Measurements from ENCODE around the gene NELFCD.
"Not testable (repeated sequence)": the region's sequence is repeated elsewhere in the genome, so short reads cannot be mapped to it uniquely, and the experiment has no call there.

Gene NELFCD

DNA sequence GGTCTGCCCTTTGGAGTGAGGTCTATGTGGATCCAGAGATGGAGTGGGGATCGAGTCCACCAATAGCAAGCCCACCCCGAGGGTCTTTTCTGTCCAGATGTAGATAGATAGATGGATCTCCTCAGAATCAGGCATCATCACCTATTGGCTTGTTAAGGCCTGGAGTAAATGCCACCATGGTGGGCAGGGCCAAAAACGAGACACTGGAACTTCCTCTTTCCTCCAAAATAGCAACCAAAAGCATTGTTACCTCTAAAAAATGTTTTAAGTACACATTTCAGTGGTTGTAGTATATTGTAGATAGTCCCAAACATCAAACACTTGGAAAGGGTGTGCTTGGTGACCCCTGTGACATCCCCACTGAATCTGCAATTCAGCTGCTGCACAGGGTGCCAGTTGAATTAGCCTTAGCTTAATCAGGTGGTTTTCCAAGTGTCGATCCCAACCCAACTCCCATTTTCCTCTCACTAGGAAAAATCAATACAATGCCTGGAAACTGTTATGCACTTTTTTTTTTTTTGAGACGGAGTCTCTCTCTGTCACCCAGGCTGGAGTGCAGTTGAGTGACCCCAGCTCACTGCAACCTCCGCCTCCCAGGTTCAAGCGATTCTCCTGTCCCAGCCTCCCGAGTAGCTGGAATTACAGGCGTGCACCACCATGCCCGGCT is 35.0 kb upstream of the NELFCD start:
- ChIA-PET POLR2A (no interaction called here), CTCF (no interaction called here)

DNA sequence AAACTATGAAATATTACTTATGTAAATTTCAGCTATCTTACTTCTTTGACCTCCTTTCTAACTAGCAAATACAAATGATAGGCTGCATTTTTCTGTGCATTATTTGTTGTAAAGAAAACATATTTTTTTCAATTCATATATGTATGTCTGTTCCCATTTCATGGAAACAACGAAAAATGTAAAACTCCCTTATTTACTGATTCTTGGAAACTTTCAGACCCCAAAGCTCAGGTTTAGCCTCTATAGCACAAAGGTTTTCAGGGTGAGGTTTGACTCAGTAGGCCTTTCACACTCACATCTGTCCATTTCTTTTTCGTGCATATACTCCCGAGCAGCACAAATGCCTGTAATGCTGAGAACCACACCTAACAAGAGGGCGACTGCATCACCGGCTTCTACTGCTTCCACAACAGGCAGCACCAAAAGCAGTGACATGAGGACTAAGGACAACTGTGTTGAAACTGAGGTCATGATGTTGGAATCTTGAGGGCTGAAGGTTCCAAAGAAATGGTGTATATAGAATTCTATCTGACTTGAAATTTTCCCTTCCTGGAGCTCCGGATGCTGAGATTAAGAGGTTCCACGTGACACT is 33.2 kb upstream of the NELFCD start:
- H3K4me1 ChIP-seq (ENCODE audit: control insufficient read depth, insufficient read depth, low read length); H3K27ac ChIP-seq (ENCODE audit: extremely low read depth, low read depth, low read length): not testable (repeated sequence)

More for the DNA sequence above, 35.0 kb upstream of the NELFCD start:
- no peaks in the 10 kb centered on the region for H3K9me3 ChIP-seq (ENCODE audit: control insufficient read depth, insufficient read depth, low read depth, low read length)
- TF ChIP-seq ZNF391 (tag by site-specific recombination; IDR thresholded peaks at IDR 0.05; ENCODE audit: borderline replicate concordance, low read depth) (no peak), ZNF292 (tag by site-specific recombination; IDR thresholded peaks at IDR 0.05; ENCODE audit: borderline replicate concordance, low read depth) (no peak), ZNF544 (tag by site-specific recombination; IDR thresholded peaks at IDR 0.05) (no peak), ZNF416 (tag by site-specific recombination; IDR thresholded peaks at IDR 0.05) (no peak), ZFP41 (tag by site-specific recombination; IDR thresholded peaks at IDR 0.05; ENCODE audit: borderline replicate concordance) (no peak), ZNF510 (tag by site-specific recombination; IDR thresholded peaks at IDR 0.05; ENCODE audit: insufficient replicate concordance) (no peak), ZNF10 (tag by site-specific recombination; IDR thresholded peaks at IDR 0.05) (no peak)
- TF ChIP-seq, protein P1, sequence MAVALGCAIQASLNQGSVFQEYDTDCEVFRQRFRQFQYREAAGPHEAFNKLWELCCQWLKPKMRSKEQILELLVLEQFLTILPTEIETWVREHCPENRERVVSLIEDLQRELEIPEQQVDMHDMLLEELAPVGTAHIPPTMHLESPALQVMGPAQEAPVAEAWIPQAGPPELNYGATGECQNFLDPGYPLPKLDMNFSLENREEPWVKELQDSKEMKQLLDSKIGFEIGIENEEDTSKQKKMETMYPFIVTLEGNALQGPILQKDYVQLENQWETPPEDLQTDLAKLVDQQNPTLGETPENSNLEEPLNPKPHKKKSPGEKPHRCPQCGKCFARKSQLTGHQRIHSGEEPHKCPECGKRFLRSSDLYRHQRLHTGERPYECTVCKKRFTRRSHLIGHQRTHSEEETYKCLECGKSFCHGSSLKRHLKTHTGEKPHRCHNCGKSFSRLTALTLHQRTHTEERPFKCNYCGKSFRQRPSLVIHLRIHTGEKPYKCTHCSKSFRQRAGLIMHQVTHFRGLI (tag by site-specific recombination; IDR thresholded peaks at IDR 0.05) = no peak
- TF ChIP-seq, protein P2, sequence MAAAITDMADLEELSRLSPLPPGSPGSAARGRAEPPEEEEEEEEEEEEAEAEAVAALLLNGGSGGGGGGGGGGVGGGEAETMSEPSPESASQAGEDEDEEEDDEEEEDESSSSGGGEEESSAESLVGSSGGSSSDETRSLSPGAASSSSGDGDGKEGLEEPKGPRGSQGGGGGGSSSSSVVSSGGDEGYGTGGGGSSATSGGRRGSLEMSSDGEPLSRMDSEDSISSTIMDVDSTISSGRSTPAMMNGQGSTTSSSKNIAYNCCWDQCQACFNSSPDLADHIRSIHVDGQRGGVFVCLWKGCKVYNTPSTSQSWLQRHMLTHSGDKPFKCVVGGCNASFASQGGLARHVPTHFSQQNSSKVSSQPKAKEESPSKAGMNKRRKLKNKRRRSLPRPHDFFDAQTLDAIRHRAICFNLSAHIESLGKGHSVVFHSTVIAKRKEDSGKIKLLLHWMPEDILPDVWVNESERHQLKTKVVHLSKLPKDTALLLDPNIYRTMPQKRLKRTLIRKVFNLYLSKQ (tag by site-specific recombination; IDR thresholded peaks at IDR 0.05; ENCODE audit: borderline replicate concordance) = no peak
- TF ChIP-seq, protein P3, sequence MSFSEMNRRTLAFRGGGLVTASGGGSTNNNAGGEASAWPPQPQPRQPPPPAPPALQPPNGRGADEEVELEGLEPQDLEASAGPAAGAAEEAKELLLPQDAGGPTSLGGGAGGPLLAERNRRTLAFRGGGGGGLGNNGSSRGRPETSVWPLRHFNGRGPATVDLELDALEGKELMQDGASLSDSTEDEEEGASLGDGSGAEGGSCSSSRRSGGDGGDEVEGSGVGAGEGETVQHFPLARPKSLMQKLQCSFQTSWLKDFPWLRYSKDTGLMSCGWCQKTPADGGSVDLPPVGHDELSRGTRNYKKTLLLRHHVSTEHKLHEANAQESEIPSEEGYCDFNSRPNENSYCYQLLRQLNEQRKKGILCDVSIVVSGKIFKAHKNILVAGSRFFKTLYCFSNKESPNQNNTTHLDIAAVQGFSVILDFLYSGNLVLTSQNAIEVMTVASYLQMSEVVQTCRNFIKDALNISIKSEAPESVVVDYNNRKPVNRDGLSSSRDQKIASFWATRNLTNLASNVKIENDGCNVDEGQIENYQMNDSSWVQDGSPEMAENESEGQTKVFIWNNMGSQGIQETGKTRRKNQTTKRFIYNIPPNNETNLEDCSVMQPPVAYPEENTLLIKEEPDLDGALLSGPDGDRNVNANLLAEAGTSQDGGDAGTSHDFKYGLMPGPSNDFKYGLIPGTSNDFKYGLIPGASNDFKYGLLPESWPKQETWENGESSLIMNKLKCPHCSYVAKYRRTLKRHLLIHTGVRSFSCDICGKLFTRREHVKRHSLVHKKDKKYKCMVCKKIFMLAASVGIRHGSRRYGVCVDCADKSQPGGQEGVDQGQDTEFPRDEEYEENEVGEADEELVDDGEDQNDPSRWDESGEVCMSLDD (tag by site-specific recombination; IDR thresholded peaks at IDR 0.05) = no peak
- H3K4me3 ChIP-seq (ENCODE audit: low read depth, low read length) = no peak overlapping the region
- no peaks in the 10 kb centered on the region for H3K36me3 ChIP-seq (ENCODE audit: control insufficient read depth in 2 of 2, insufficient read depth in 1 of 2, low read length in 2 of 2)
- no peaks in the 10 kb centered on the region for H3K4me1 ChIP-seq (ENCODE audit: control insufficient read depth, insufficient read depth, low read length)
- no peak overlapping the region for H3K27ac ChIP-seq (ENCODE audit: extremely low read depth, low read depth, low read length)

DNA sequence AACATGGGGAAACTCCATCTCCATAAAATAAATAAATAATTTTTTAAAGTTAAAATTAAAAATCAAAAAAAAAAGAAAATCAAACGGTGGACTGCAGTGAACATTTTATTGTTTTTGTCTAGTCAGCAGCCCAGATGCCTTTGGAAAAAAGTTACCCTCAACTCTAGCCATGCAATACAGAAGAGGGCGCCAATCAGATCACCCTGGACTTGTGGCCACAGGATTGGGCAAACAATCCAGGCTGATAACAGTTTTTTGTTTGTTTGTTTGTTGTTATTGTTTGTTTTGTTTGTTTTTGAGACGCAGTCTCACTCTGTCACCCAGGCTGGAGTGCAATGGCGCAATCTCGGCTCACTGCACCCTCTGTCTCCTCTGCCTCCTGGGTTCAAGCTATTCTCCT is 30.5 kb upstream of the NELFCD start:
- H3K27ac ChIP-seq (ENCODE audit: extremely low read depth, low read depth, low read length) = no peak overlapping the region
- H3K4me1 ChIP-seq (ENCODE audit: control insufficient read depth, insufficient read depth, low read length) = no peaks in the 10 kb centered on the region
- CTCF ChIA-PET = interaction anchor here (0.7 kb wide), 1 partner anchor 12 kb away, joined by 3 read pairs; no protein-coding TSS in a partner anchor
- POLR2A ChIA-PET = no interaction called here
- H3K36me3 ChIP-seq (ENCODE audit: control insufficient read depth in 2 of 2, insufficient read depth in 1 of 2, low read length in 2 of 2) = no peaks in the 10 kb centered on the region
- no peaks in the 10 kb centered on the region for H3K9me3 ChIP-seq (ENCODE audit: control insufficient read depth, insufficient read depth, low read depth, low read length)
- H3K4me3 ChIP-seq (ENCODE audit: low read depth, low read length) = no peak overlapping the region
- TF ChIP-seq KLF16 (tag by site-specific recombination; IDR thresholded peaks at IDR 0.05) (no peak), ZNF416 (tag by site-specific recombination; IDR thresholded peaks at IDR 0.05) (no peak), ZNF2 (tag by site-specific recombination; IDR thresholded peaks at IDR 0.05) (no peak), SP2 (tag by site-specific recombination; IDR thresholded peaks at IDR 0.05) (no peak), YY1 (tag by site-specific recombination; IDR thresholded peaks at IDR 0.05) (no peak), ZNF223 (tag by site-specific recombination; IDR thresholded peaks at IDR 0.05) (no peak)
- TF ChIP-seq, protein P4, sequence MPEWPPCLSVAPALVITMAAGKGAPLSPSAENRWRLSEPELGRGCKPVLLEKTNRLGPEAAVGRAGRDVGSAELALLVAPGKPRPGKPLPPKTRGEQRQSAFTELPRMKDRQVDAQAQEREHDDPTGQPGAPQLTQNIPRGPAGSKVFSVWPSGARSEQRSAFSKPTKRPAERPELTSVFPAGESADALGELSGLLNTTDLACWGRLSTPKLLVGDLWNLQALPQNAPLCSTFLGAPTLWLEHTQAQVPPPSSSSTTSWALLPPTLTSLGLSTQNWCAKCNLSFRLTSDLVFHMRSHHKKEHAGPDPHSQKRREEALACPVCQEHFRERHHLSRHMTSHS (tag by site-specific recombination; IDR thresholded peaks at IDR 0.05) = no peak
- TF ChIP-seq, protein P5, sequence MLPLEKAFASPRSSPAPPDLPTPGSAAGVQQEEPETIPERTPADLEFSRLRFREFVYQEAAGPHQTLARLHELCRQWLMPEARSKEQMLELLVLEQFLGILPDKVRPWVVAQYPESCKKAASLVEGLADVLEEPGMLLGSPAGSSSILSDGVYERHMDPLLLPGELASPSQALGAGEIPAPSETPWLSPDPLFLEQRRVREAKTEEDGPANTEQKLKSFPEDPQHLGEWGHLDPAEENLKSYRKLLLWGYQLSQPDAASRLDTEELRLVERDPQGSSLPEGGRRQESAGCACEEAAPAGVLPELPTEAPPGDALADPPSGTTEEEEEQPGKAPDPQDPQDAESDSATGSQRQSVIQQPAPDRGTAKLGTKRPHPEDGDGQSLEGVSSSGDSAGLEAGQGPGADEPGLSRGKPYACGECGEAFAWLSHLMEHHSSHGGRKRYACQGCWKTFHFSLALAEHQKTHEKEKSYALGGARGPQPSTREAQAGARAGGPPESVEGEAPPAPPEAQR (tag by site-specific recombination; IDR thresholded peaks at IDR 0.05) = no peak
- TF ChIP-seq, protein P6, sequence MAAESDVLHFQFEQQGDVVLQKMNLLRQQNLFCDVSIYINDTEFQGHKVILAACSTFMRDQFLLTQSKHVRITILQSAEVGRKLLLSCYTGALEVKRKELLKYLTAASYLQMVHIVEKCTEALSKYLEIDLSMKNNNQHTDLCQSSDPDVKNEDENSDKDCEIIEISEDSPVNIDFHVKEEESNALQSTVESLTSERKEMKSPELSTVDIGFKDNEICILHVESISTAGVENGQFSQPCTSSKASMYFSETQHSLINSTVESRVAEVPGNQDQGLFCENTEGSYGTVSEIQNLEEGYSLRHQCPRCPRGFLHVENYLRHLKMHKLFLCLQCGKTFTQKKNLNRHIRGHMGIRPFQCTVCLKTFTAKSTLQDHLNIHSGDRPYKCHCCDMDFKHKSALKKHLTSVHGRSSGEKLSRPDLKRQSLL (tag by site-specific recombination; IDR thresholded peaks at IDR 0.05) = no peak
- TF ChIP-seq, protein P7, sequence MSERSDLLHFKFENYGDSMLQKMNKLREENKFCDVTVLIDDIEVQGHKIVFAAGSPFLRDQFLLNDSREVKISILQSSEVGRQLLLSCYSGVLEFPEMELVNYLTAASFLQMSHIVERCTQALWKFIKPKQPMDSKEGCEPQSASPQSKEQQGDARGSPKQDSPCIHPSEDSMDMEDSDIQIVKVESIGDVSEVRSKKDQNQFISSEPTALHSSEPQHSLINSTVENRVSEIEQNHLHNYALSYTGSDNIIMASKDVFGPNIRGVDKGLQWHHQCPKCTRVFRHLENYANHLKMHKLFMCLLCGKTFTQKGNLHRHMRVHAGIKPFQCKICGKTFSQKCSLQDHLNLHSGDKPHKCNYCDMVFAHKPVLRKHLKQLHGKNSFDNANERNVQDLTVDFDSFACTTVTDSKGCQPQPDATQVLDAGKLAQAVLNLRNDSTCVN (tag by site-specific recombination; optimal IDR thresholded peaks at IDR 0.05) = no peak

More for the DNA sequence above, 33.2 kb upstream of the NELFCD start:
- H3K36me3 ChIP-seq (ENCODE audit: control insufficient read depth in 2 of 2, insufficient read depth in 1 of 2, low read length in 2 of 2); POLR2A ChIA-PET; H3K4me3 ChIP-seq (ENCODE audit: low read depth, low read length); CTCF ChIA-PET; H3K9me3 ChIP-seq (ENCODE audit: control insufficient read depth, insufficient read depth, low read depth, low read length): not testable (repeated sequence)

All from HEK293 (cell line).